RWPE2 (cell line): Measurements from ENCODE around the gene CHCHD4.
A peak's percentile ranks its signal among the peaks of the same experiment; 100 is the strongest.

Experiments used
- ATAC-seq: fragments of 200-7000 bp; cut with Tn5 transposase; 3 replicates; pipeline ENCODE4 v1.9.1; 2021; ENCODE audit warnings: low read depth
- DNase-seq: peaks from one replicate; pipeline ENCODE4 v3.0.0-alpha.2; 2020; ENCODE audit warnings: low spot score
- H3K27ac ChIP-seq: fragments of 450-650 bp; 2 replicates; pipeline ENCODE4 v1.5.1; 2017; ENCODE audit warnings: mild to moderate bottlenecking; ENCODE audit not compliant: poor library complexity, severe bottlenecking
- H3K27me3 ChIP-seq: fragments of 250-450 bp; sonication (Bioruptor Pico); 2 replicates; pipeline ENCODE4 v1.5.1; 2021; ENCODE audit warnings: mild to moderate bottlenecking, moderate library complexity; ENCODE audit not compliant: insufficient read depth, poor library complexity, severe bottlenecking
- H3K36me3 ChIP-seq: fragments of 250-450 bp; sonication (Bioruptor Pico); 2 replicates; pipeline ENCODE4 v1.5.1; 2020; ENCODE audit warnings: low read depth, mild to moderate bottlenecking, moderate library complexity
- H3K4me1 ChIP-seq: fragments of 250-450 bp; sonication (Bioruptor Pico); 2 replicates; pipeline ENCODE4 v1.5.1; 2021; ENCODE audit warnings: mild to moderate bottlenecking, moderate library complexity; ENCODE audit not compliant: insufficient read depth, poor library complexity, severe bottlenecking
- H3K4me3 ChIP-seq: fragments of 250-450 bp; sonication (Bioruptor Pico); 2 replicates; pipeline ENCODE4 v1.5.1; 2021; ENCODE audit warnings: mild to moderate bottlenecking, moderate library complexity; ENCODE audit not compliant: severe bottlenecking
- H3K9me3 ChIP-seq: fragments of 250-450 bp; sonication (Bioruptor Pico); 2 replicates; pipeline ENCODE4 v1.5.1; 2021; ENCODE audit warnings: mild to moderate bottlenecking, moderate library complexity; ENCODE audit not compliant: severe bottlenecking
- CTCF ChIP-seq: fragments of 450-650 bp; IDR thresholded peaks from one replicate; pipeline ENCODE4 v1.5.1; 2017; ENCODE audit warnings: mild to moderate bottlenecking, moderate library complexity; ENCODE audit not compliant: poor library complexity, severe bottlenecking

CHCHD4 gene

GRCh38 chr3:14141144-14141543, 16.5 kb upstream of the CHCHD4 start:
- Histone ChIP-seq H3K27me3 (no peaks in the 10 kb centered on the region), H3K36me3 (peaks cover 51% of the 10 kb centered on the region), H3K4me3 (no peak overlapping the region), H3K9me3 (no peaks in the 10 kb centered on the region), H3K27ac (no peak overlapping the region), H3K4me1 (peaks cover 44% of the 10 kb centered on the region)
- TF ChIP-seq CTCF: no peak
- DNase-seq: no peak
- ATAC-seq: no peak

- DNase-seq (no peak), ATAC-seq (no peak)
- Histone ChIP-seq H3K27ac (no peak overlapping the region), H3K27me3 (no peaks in the 10 kb centered on the region), H3K9me3 (no peaks in the 10 kb centered on the region), H3K4me1 (peaks cover 45% of the 10 kb centered on the region), H3K36me3 (peaks cover 51% of the 10 kb centered on the region), H3K4me3 (no peak overlapping the region)
- no peak for TF ChIP-seq CTCF
Measured at GRCh38 chr3:14140668-14141067, 16.0 kb upstream of the CHCHD4 start.

DNA sequence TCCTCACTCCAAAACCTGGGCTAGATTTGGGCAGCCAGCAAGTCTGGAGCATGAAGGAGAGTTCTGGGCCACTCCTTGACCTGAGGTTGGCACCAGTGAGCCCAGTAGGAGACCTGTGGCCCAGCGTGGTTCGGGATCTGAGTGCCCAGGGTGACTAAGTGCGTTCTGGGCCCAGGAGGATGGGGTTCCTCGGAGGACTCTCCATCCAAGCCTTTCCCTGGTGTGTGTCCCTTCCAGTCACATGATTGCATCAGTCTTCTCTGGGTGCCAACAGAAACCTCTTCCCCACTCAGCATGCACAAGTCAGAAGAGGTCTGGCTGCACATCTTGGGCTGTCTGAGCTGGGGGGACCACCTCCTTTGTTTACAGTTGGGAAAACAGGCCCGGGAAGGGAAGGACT, 15.1 kb upstream of the CHCHD4 start:
- no peak for TF ChIP-seq CTCF
- H3K27me3 ChIP-seq: no peaks in the 10 kb centered on the region
- H3K4me3 ChIP-seq: no peak overlapping the region
- peaks cover 39% of the 10 kb centered on the region for H3K4me1 ChIP-seq
- H3K9me3 ChIP-seq: no peaks in the 10 kb centered on the region
- H3K36me3 ChIP-seq: peaks cover 53% of the 10 kb centered on the region
- H3K27ac ChIP-seq: no peak overlapping the region
- peak; percentile 40 for DNase-seq
- ATAC-seq: no peak

DNA sequence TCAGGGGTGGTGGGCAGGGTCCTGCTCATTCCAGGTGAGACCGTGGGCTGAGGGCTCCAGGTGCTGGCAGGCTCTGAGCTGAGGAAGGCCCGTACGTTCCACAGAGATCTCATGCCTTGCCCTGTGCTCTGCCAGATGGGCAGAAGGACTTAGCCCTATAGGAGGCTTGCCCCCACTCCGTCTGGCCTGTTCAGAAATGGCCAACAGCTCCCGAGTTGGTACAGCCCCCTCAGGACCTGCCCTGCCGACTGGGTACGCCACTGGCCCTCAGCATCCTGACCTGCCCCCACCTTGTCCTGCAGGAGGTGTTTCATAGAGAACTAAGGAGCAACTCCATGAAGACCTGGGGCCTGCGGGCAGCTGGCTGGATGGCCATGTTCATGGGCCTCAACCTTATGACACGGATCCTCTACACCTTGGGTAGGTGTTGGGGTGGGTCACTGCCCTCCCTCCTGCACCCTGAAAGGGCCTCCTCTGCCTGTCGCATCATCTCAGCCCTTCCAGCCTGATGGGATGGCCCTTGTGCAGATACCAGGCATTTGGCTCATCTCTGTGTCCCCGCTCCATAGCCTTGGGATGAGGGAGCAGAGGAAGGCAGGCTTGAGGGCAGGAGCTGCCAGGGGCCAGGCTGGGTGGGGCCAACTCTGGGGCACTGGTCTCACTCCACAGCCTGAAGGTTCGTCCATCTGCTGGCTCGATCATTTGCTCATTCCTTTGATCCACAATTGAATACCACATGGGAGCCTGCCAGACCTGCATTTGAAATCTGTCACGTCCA, 14.4 kb upstream of the CHCHD4 start:
- no peak for TF ChIP-seq CTCF
- Histone ChIP-seq H3K27ac (no peak overlapping the region), H3K36me3 (peaks cover 61% of the 10 kb centered on the region), H3K9me3 (no peaks in the 10 kb centered on the region), H3K4me3 (no peak overlapping the region), H3K27me3 (no peaks in the 10 kb centered on the region), H3K4me1 (peaks cover 34% of the 10 kb centered on the region)
- ATAC-seq: no peak
- peak; percentile 49 for DNase-seq

GRCh38 chr3:14138109-14138877, 13.6 kb upstream of the CHCHD4 start:
- ATAC-seq: no peak
- Histone ChIP-seq H3K27ac (peak overlapping the region; percentile 38), H3K9me3 (no peaks in the 10 kb centered on the region), H3K4me1 (peaks cover 26% of the 10 kb centered on the region), H3K4me3 (no peak overlapping the region), H3K36me3 (peaks cover 66% of the 10 kb centered on the region), H3K27me3 (no peaks in the 10 kb centered on the region)
- TF ChIP-seq CTCF: no peak
- DNase-seq: peak; percentile 42
